H1 (cell line): ENCODE measurements around the gene EXTL2. TPM values are rescaled to one million over a fixed set of nuclear protein-coding genes. Genes with fewer than 3 reads are reported as not detected.

Experiments
- CTCF ChIA-PET: fragments of 300-600 bp; sonication (Branson Sonifier 250); formaldehyde crosslinking; loops from one replicate; lab custom pipeline; 2021; ENCODE audit not compliant: partially characterized antibody; lab: Charles Lee
- POLR2A ChIA-PET: fragments of 300-600 bp; sonication (Branson Sonifier 250); formaldehyde crosslinking; loops from one replicate; lab custom pipeline; 2021; ENCODE audit warnings: inconsistent platforms; ENCODE audit not compliant: partially characterized antibody; lab: Charles Lee
- DNase-seq, 2 experiments: peaks; one replicate each; pipeline versions ENCODE4 v3.0.0 to v3.0.0-alpha.2; 2010 to 2022; ENCODE audit warnings: low spot score in 2 of 2, low read depth in 1 of 2, mixed read lengths in 1 of 2
- FAIRE-seq: peaks from 2 replicates; lab custom pipeline; 2011; peaks lifted over from hg19 to GRCh38; lab: Jason Lieb, UNC
- H2AFZ ChIP-seq: 2 replicates; pipeline ENCODE4 v1.8.1; 2012; ENCODE audit warnings: low read length, inconsistent platforms
- H2AK5ac ChIP-seq: 2 replicates; pipeline ENCODE4 v1.6.1; 2013; ENCODE audit warnings: low read depth, low read length
- H2BK120ac ChIP-seq: replicated peaks from 2 replicates; pipeline ENCODE3; 2013; ENCODE audit warnings: low read depth, low read length, inconsistent platforms
- H2BK12ac ChIP-seq: 2 replicates; pipeline ENCODE4 v1.6.1; 2013; ENCODE audit warnings: low read depth, low read length
- H2BK15ac ChIP-seq: 2 replicates; pipeline ENCODE4 v1.6.1; 2013; ENCODE audit warnings: low read length
- H2BK20ac ChIP-seq: 2 replicates; pipeline ENCODE4 v1.6.1; 2013; ENCODE audit warnings: low read length
- H2BK5ac ChIP-seq: 2 replicates; pipeline ENCODE4 v1.6.1; 2013; ENCODE audit warnings: low read depth, low read length
- H3K14ac ChIP-seq: 2 replicates; pipeline ENCODE4 v1.6.1; 2013; ENCODE audit warnings: inconsistent platforms; ENCODE audit not compliant: insufficient read length
- H3K18ac ChIP-seq: 2 replicates; pipeline ENCODE4 v1.6.1; 2013; ENCODE audit warnings: low read length; ENCODE audit errors: extremely low read depth
- H3K23ac ChIP-seq: 2 replicates; pipeline ENCODE4 v1.6.1; 2013; ENCODE audit warnings: inconsistent platforms; ENCODE audit not compliant: insufficient read length
- H3K23me2 ChIP-seq: 2 replicates; pipeline ENCODE4 v1.6.1; 2013; ENCODE audit warnings: low read depth, low read length
- H3K27ac ChIP-seq: 2 replicates; pipeline ENCODE4 v1.6.1; 2011; ENCODE audit warnings: low read depth, low read length, inconsistent platforms
- H3K27me3 ChIP-seq, 4 experiments: replicated peaks in 1 of 4; 1 replicate in 1 of 4; 2 replicates in 3 of 4; pipeline versions ENCODE4 v1.6.1 to v1.8.1; 2011 to 2013; ENCODE audit warnings: low read length in 3 of 4, mild to moderate bottlenecking in 3 of 4, inconsistent platforms in 2 of 4, mixed read lengths in 2 of 4, moderate library complexity in 1 of 4; ENCODE audit not compliant: control insufficient read depth in 3 of 4, insufficient read depth in 3 of 4; ENCODE audit errors: extremely low read depth in 1 of 4
- H3K36me3 ChIP-seq, 4 experiments: 2 replicates each; pipeline versions ENCODE4 v1.6.1 to v1.8.1; 2011 to 2013; ENCODE audit warnings: mild to moderate bottlenecking in 4 of 4, low read length in 3 of 4, moderate library complexity in 2 of 4, control low read depth in 1 of 4, inconsistent platforms in 1 of 4; ENCODE audit not compliant: insufficient read depth in 4 of 4, control insufficient read depth in 2 of 4
- H3K4ac ChIP-seq: replicated peaks from 2 replicates; pipeline ENCODE3; 2013; ENCODE audit warnings: low read length, low read depth, mixed read lengths, inconsistent platforms; ENCODE audit not compliant: insufficient read length
- H3K4me1 ChIP-seq, 4 experiments: replicated peaks in 1 of 4; 1 replicate in 1 of 4; 2 replicates in 3 of 4; pipeline versions ENCODE4 v1.6.1 to v1.8.1; 2011 to 2013; ENCODE audit warnings: low read length in 3 of 4, inconsistent platforms in 2 of 4, mixed read lengths in 1 of 4; ENCODE audit not compliant: insufficient read depth in 4 of 4, control insufficient read depth in 3 of 4
- H3K4me2 ChIP-seq, 2 experiments: 2 replicates each; pipeline versions ENCODE4 v1.6.1 to v1.8.1; 2011 to 2013; ENCODE audit warnings: low read depth in 2 of 2, low read length in 2 of 2, control low read depth in 1 of 2, inconsistent platforms in 1 of 2, mild to moderate bottlenecking in 1 of 2; ENCODE audit not compliant: insufficient read depth in 1 of 2
- H3K4me3 ChIP-seq, 4 experiments: fragments of 200-600, 300-600 bp in 1 of 4; sonication (generic), shearing (Covaris generic), sonication (Bioruptor Twin) in 1 of 4; 2 replicates each; pipeline versions ENCODE4 v1.5.1 to v1.8.1; 2011 to 2016; ENCODE audit warnings: low read length in 4 of 4, low read depth in 3 of 4, control low read depth in 2 of 4, inconsistent platforms in 2 of 4, mild to moderate bottlenecking in 2 of 4, mixed read lengths in 1 of 4, moderate library complexity in 1 of 4; ENCODE audit not compliant: insufficient read depth in 2 of 4; ENCODE audit errors: extremely low read depth in 1 of 4
- H3K56ac ChIP-seq: replicated peaks from 2 replicates; pipeline ENCODE3; 2013; ENCODE audit warnings: low read depth, mild to moderate bottlenecking, mixed read lengths, low read length, inconsistent platforms; ENCODE audit not compliant: insufficient read length
- H3K79me1 ChIP-seq: 2 replicates; pipeline ENCODE4 v1.6.1; 2013; ENCODE audit warnings: low read depth, low read length, control low read depth
- H3K79me2 ChIP-seq, 2 experiments: 2 replicates each; pipeline versions ENCODE4 v1.6.1 to v1.8.1; 2012 to 2013; ENCODE audit warnings: low read length in 2 of 2, mild to moderate bottlenecking in 2 of 2, inconsistent platforms in 1 of 2; ENCODE audit not compliant: insufficient read depth in 2 of 2, control insufficient read depth in 1 of 2
- H3K9ac ChIP-seq, 4 experiments: replicated peaks in 1 of 4; 1 replicate in 1 of 4; 2 replicates in 3 of 4; pipeline versions ENCODE4 v1.6.1 to v1.8.1; 2011 to 2013; ENCODE audit warnings: low read depth in 3 of 4, low read length in 3 of 4, control low read depth in 2 of 4, mild to moderate bottlenecking in 2 of 4, moderate library complexity in 2 of 4, inconsistent platforms in 1 of 4; ENCODE audit errors: extremely low read depth in 1 of 4
- H3K9me3 ChIP-seq, 2 experiments: 2 replicates each; pipeline versions ENCODE4 v1.6.1 to v1.8.1; 2012 to 2013; ENCODE audit warnings: mild to moderate bottlenecking in 2 of 2, moderate library complexity in 2 of 2, control low read depth in 1 of 2, inconsistent platforms in 1 of 2, low read depth in 1 of 2, low read length in 1 of 2, mixed read lengths in 1 of 2; ENCODE audit not compliant: insufficient read depth in 2 of 2
- H4K20me1 ChIP-seq, 2 experiments: replicated peaks in 1 of 2; 2 replicates each; pipeline versions ENCODE3 to v1.8.1; 2011 to 2013; ENCODE audit warnings: inconsistent platforms in 2 of 2, low read length in 2 of 2, mild to moderate bottlenecking in 1 of 2; ENCODE audit not compliant: insufficient read depth in 2 of 2, control insufficient read depth in 1 of 2
- H4K5ac ChIP-seq: 2 replicates; pipeline ENCODE4 v1.6.1; 2013; ENCODE audit warnings: low read length, low read depth, mixed read lengths, inconsistent platforms; ENCODE audit not compliant: insufficient read length
- H4K8ac ChIP-seq: 2 replicates; pipeline ENCODE4 v1.8.0; 2013; ENCODE audit warnings: mild to moderate bottlenecking, moderate library complexity, low read length, inconsistent platforms; ENCODE audit not compliant: insufficient read depth; ENCODE audit errors: extremely low read depth
- H4K91ac ChIP-seq: replicated peaks from 2 replicates; pipeline ENCODE3; 2013; ENCODE audit warnings: low read length, mixed read lengths, inconsistent platforms; ENCODE audit not compliant: insufficient read length
- CREB1 ChIP-seq: IDR thresholded peaks from 2 replicates; pipeline ENCODE4 v1.6.1; 2012; ENCODE audit warnings: inconsistent platforms
- CTBP2 ChIP-seq: IDR thresholded peaks from 2 replicates; pipeline ENCODE4 v1.7.0; 2011; ENCODE audit warnings: borderline replicate concordance, mild to moderate bottlenecking, moderate library complexity, mixed read lengths, low read length; ENCODE audit not compliant: insufficient read depth, insufficient read length
- EGR1 ChIP-seq: IDR thresholded peaks from 2 replicates; pipeline ENCODE4 v1.6.1; 2011; ENCODE audit warnings: low read depth, low read length, borderline replicate concordance
- WGBS, 2 experiments: shearing (Covaris generic) in 1 of 2; methylation state at CpG; one replicate each; pipeline versions ENCODE4 v1.1.6 to v1.1.7; 2013 to 2015; ENCODE audit warnings: low lambda C conversion rate in 2 of 2, mixed read lengths in 2 of 2, inconsistent platforms in 1 of 2, low coverage in 1 of 2, missing lambda C conversion rate in 1 of 2; ENCODE audit not compliant: insufficient replicate concordance in 2 of 2, insufficient coverage in 1 of 2, insufficient read length in 1 of 2; ENCODE audit errors: extremely low coverage in 1 of 2, missing lambda C conversion rate in 1 of 2; 5-methylcytosine and 5-hydroxymethylcytosine counted together
- polyA plus RNA-seq, 7 experiments: library from polyadenylated mRNA; depleted of rRNA in 3 of 7; stranded (reverse) in 5 of 7; unstranded in 2 of 7; fragments of >200 nt in 5 of 7; fragments of 200-250 nt in 2 of 7; gene quantifications; 1 replicate in 5 of 7; 2 replicates in 1 of 7; 4 replicates in 1 of 7; pipeline versions ENCODE4 v1.2.1 to v1.2.3, GENCODE V29; 2011 to 2013; ENCODE audit warnings: missing spikeins in 2 of 7, mixed read lengths in 2 of 7
- total RNA-seq: library from RNA; stranded (reverse); fragmentation: NEBNext Ultra II Directional; extraction: Animal tissue kit (Norgen Biotek cat#: 25700); gene quantifications from 2 replicates; pipeline ENCODE4 v1.2.1, GENCODE V29; 2021

The EXTL2 gene
- total and polyA plus RNA-seq, 2 of the 8 experiments (the other 6 are each of a cell fraction or from before 2014, with no cell fraction given), result 27.1 to 54.7 TPM

GRCh38 chr1:100881687-100882086 is 13.0 kb downstream of the EXTL2 start:
- 93% methylated on average over 3 of the region's 3 CpGs; no CpG with 5 or more reads in 1 of the 2 experiments for WGBS, 2 experiments
- no peak overlapping the region for H2BK20ac ChIP-seq
- H2BK15ac ChIP-seq, result no peak overlapping the region
- ChIA-PET POLR2A (no interaction called here), CTCF (interaction anchor here (0.9 to 2.1 kb wide), 5 partner anchors 11 to 407 kb away, joined by 3 to 7 read pairs (median 3); no protein-coding TSS in a partner anchor)
- no peak overlapping the region for H3K4me3 ChIP-seq
- H3K79me2 ChIP-seq, result peaks cover 0 to 3% of the 10 kb centered on the region in 2 experiments; a peak in 1 of 4 replicates
- H2BK12ac ChIP-seq, result no peak overlapping the region
- no peaks in the 10 kb centered on the region for H4K20me1 ChIP-seq
- no peaks in the 10 kb centered on the region for H3K4me1 ChIP-seq
- no peaks in the 10 kb centered on the region for H3K27me3 ChIP-seq
- no peak overlapping the region for H3K23ac ChIP-seq
- no peak overlapping the region for H2BK120ac ChIP-seq
- no peak overlapping the region for H3K14ac ChIP-seq
- no peak overlapping the region for H3K4me2 ChIP-seq
- no peak overlapping the region for H2AK5ac ChIP-seq
- no peak overlapping the region for H2BK5ac ChIP-seq
- H3K36me3 ChIP-seq, result peaks cover 0 to 16% (median 4%) of the 10 kb centered on the region in 4 experiments; a peak in 6 of 8 replicates
- H4K91ac ChIP-seq, result no peak overlapping the region
- no peak overlapping the region for H3K18ac ChIP-seq
- no peaks in the 10 kb centered on the region for H3K79me1 ChIP-seq
- no peak overlapping the region for H3K56ac ChIP-seq
- no peak for DNase-seq
- H4K8ac ChIP-seq, result no peak overlapping the region
- no peak overlapping the region for H3K27ac ChIP-seq
- H2AFZ ChIP-seq, result no peak overlapping the region
- H3K4ac ChIP-seq, result no peak overlapping the region
- H4K5ac ChIP-seq, result no peak overlapping the region
- no peak overlapping the region for H3K9ac ChIP-seq
- no peak for FAIRE-seq
- no peaks in the 10 kb centered on the region for H3K9me3 ChIP-seq
- no peaks in the 10 kb centered on the region for H3K23me2 ChIP-seq
- TF ChIP-seq EGR1 (no peak), CREB1 (no peak), CTBP2 (no peak)
